ENCODE measurements around the gene PIP4K2B.

PIP4K2B gene

DNA sequence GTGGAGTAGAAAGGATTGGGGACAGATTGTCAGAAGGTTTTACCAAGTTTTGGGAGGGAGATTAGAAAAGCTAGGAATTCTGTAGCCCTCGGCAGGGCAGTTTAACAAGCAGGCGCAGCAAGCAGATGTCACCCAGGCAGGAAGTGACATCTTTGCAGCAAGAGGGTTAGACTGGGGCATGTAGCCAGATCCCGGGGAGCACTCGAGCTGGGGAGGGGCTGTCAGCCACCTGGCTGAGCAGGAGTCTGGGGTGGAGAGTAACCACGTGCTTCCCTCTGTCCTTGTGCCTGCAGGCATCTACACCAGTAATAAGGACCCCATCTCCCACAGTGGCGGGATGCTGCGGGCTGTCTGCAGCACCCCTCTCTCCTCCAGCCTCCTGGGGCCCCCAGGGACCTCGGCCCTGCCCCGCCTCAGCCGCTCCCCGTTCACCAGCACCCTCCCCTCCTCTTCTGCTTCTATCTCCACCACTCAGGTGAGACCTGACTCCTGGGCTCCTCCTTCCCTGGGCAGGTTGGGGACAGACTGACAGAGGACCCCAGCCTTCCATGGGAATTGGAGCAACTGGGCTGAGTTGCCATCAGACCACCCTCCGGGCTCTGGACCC, 82.1 kb downstream of the PIP4K2B start:
- Histone ChIP-seq H3K4me3 (ENCODE audit: low read length) (no peak overlapping the region), H3K36me3 (ENCODE audit: control insufficient read depth, insufficient read depth, low read length) (peaks cover 42% of the 10 kb centered on the region), H3K27ac (ENCODE audit: low read depth, low read length) (no peak overlapping the region), H3K9ac (ENCODE audit: low read length) (no peak overlapping the region), H3K27me3 (ENCODE audit: control insufficient read depth, insufficient read depth, low read length) (no peaks in the 10 kb centered on the region), H3K4me1 (ENCODE audit: control insufficient read depth, insufficient read depth, low read length) (no peaks in the 10 kb centered on the region)

- no peak overlapping the region for H3K27ac ChIP-seq (ENCODE audit: low read depth, low read length)
- H3K9ac ChIP-seq (ENCODE audit: low read length) = no peak overlapping the region
- H3K4me1 ChIP-seq (ENCODE audit: control insufficient read depth, insufficient read depth, low read length) = no peaks in the 10 kb centered on the region
- peaks cover 46% of the 10 kb centered on the region for H3K36me3 ChIP-seq (ENCODE audit: control insufficient read depth, insufficient read depth, low read length)
- no peak overlapping the region for H3K4me3 ChIP-seq (ENCODE audit: low read length)
- no peaks in the 10 kb centered on the region for H3K27me3 ChIP-seq (ENCODE audit: control insufficient read depth, insufficient read depth, low read length)
Measured at GRCh38 chr17:38716368-38717005, 82.9 kb downstream of the PIP4K2B start.
